ENCODE measurements around the gene CYFIP1.

- TF ChIP-seq CTCF (IDR thresholded peaks at IDR 0.05 in 4 of 5, conservative IDR thresholded peaks at IDR 0.05 in 1 of 5) (no peak), POLR2A (IDR thresholded peaks at IDR 0.05) (no peak)
These were observed 42.0 kb upstream of the CYFIP1 start for GRCh38 chr15:23022156-23022555.

Measured in gastrocnemius medialis (tissue), 4 donors.